Posterior vena cava (tissue), 2 donors: ENCODE data around the gene KRT76. TPM values are rescaled to one million over a fixed set of nuclear protein-coding genes. Genes with fewer than 3 reads are reported as not detected.
A peak's percentile ranks its signal among the peaks of the same experiment; 100 is the strongest.

Experiments used
- DNase-seq: peaks from one replicate; pipeline ENCODE4 v3.0.0-alpha.2; 2020; ENCODE audit warnings: low spot score
- intact Hi-C, 2 donors: fragments of 100-400 bp; cut with DNase I; formaldehyde crosslinking; loops; one replicate each; pipeline versions ENCODE4 v1.14.1 to v1.14.2; 2022 to 2023
- total RNA-seq, 2 donors: library from RNA; stranded (reverse); fragmentation: NEBNext Ultra II Directional; extraction: Animal tissue kit (Norgen Biotek cat#: 25700); gene quantifications; one replicate each; pipeline ENCODE4 v1.2.1, GENCODE V29; 2021
- donor health status: DM: yes; HTN: yes; CAD: no.
- donor health status: DM: yes; HTN: yes; CAD: no.

Gene KRT76
- total RNA-seq, 2 donors from 2014 or later, result not detected

DNA sequence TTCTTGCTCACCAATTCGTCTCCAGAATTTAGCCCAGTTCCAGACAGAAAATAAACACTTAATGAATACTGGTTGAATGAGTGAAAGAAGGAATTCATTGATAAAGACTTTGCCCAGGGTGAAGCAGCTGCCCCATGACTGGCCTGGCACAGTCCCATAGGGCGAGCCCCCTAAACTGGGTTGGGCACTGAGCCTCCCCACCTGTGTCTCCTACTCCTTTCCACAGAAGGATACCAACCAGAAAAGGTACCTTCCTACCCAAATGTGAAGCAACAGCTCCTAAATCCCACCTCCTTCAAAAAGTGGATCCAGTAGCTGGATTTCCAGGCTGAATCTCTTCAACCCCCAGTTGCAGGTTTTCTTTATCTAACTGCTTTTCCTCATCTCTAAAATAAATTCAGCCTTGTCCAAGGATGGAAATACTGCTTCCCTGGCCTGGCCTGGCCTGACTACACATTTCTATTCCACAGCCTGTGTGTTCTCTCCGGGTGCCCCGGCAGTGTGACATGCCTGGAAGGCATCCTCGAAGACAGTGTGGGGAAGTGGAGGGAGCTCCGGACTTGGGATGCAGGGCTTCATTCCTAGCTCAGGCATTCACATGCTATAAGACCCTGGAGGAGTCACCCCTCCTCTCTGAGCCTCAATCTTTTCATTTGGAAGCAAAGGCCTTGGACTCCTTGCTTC, 11.2 kb upstream of the KRT76 start:
- peak; percentile 40 for DNase-seq
- intact Hi-C loops, result no loop called here

- peak; percentile 49 for DNase-seq
- intact Hi-C loops, result no loop called here
Measured at GRCh38 chr12:52787324-52788191, 10.4 kb upstream of the KRT76 start.

DNA sequence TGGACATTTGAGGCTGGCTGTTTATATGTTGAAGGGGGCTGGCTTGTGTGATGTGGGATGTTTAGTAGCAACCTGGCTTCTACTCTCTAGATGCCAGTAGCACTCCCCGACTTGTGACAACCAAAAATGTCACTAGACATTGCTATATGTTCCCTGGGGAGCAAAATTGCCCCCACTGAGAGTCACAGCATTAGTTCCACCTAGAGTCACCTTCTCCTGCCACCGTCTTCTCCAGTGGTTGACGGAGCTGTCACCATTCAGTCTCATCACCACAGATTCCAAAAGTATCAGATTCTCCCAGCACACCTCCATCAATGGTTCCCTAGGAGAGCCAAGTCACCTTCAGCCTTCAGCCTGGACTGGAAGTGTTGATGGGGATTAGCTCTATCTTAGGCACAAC, 7.8 kb upstream of the KRT76 start:
- no peak for DNase-seq
- intact Hi-C loops, result no loop called here

DNA sequence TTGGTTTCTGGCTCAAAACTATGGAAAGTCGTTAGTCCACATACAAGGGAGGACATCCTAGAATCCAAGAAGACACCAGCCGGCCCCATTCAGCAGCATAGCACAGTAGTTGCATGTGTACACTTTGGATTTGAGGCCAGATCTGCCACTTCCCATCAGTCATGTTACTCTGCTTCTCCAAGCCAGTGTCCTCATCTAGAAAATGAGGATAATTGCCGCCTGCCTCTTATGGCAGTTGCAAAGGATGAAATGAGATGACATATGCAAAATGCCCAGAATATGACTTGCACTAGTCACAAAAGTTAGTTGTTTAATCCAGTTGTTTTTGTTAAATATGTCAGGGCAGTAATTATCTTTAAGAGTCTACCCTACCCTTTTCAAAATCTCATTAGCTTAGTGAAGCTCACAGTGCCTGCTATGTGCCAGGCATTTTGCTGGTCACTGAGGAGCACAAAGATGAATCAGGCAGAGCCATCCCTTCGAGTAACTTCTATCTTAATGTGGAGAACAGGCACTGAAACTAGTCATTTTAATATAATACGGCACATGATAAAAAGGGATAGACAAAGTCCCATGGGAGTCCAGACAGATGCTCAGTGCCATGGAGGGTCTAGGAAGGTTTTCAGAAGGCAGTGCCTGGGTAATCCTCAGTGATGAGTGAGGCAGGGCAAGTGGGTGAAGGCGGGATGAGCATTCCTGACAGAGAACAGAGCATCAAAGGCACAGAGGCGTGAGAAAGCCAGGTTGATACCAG, 6.6 kb upstream of the KRT76 start:
- DNase-seq, result no peak
- intact Hi-C loops, result no loop called here

GRCh38 chr12:52782502-52782901, 5.4 kb upstream of the KRT76 start:
- no peak for DNase-seq
- intact Hi-C loops, result no loop called here

DNA sequence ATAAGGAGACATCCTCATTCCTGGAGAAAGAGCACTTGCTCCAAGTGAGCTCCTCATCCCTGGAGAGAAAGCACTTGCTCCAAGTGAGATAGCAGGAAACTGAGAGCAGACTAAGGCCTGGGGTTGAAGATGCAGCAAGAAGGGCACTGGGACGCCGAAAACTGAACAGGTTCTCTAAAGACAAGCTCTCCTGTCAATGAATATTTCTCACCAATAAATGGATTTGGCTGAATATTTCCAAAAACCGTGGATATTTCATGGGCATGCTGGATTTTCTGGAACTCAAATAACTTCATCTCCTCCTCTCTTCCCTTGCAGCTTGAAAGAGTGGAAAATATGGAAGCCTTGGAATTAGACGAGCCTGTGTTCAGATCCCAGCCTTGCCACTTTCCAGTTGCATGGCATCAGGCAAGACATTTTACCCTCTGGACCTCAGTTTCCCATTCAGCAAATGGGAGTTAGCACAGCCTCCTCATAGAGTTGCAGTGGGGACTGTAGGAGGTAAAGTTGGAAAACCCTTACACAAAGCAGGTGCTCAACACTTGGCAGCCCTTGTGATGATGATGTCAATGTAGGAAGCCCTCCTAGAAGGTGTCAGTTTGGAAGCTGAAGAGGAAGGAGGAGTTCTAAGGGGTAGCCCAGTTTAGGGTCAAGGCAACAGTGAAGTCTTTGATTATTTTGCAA, 4.4 kb upstream of the KRT76 start:
- no peak for DNase-seq
- intact Hi-C loops, result no loop called here

DNA sequence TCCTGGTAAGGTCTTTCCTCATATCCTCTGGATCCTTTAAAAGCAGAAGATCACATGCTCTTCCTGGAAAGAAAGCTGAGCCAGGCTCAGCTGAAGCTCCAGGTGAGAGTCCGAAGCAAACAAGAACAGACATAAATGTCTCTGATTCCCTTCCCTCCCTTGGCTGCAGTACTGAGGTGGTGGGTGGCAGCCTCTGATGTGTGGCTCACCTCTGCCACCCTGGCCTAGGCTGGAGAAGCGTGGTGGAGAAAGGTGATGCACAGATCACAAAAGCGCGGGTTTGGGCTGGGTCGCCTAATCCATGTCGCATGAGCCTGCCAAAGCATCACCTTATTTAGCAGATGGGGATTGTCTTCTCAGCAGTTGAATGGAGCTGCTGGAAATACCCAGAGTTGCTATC, 2.8 kb upstream of the KRT76 start:
- peak; percentile 19 for DNase-seq
- intact Hi-C loops, result no loop called here

GRCh38 chr12:52778833-52779232, 1.7 kb upstream of the KRT76 start:
- intact Hi-C loops, result no loop called here
- peak; percentile 5 for DNase-seq

DNA sequence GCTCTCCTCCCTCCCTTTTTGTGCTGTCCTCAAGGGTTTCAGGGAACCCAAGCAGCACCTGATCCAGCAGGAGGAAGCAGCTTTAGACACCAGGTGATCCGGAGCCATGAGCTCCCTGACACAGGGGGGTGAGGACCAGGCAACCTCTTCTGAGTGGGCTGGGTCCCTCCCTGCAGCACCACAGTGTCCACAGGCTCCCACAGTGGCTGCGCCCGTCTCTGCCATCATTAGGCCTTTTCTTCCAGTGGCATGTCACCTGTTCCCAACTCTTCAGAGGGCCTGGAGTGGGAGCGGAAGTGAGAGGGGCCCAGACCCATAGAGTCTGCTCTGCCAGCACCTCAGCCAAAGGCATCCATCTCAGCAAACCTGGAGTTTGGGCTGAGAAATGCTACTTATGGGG, 421 bp upstream of the KRT76 start:
- peak; percentile 58 for DNase-seq
- intact Hi-C loops, result no loop called here

- intact Hi-C loops, result no loop called here
- peak; percentile 25 for DNase-seq
Measured at GRCh38 chr12:52776435-52776834, 710 bp downstream of the KRT76 start.

- intact Hi-C loops, result no loop called here
- DNase-seq, result peak; percentile 40
Measured at GRCh38 chr12:52774629-52775250, 2.4 kb downstream of the KRT76 start.

DNA sequence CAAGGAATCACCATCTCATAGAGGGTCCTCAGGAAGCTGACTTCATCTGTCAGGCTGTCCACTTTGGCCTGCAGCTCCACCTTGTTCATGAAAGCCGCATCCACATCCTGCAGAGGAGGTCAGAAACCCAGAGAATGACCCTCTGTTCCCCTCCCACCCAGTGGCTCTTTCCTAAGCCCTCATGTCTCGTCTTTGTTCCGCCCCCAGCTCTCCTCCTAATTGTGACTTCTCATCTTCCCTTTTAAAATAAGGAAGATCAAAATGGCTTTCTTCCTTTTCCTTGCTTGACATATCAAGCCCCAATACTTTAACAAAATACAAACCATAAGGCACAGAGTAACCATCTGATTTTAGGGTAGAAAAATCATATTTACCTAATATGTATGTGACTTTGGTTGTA, 4.4 kb downstream of the KRT76 start:
- intact Hi-C loops, result no loop called here
- DNase-seq, result peak; percentile 16

GRCh38 chr12:52772188-52772587, 5.0 kb downstream of the KRT76 start:
- no peak for DNase-seq
- intact Hi-C loops, result no loop called here

- no peak for DNase-seq
- intact Hi-C loops, result no loop called here
Measured at GRCh38 chr12:52771505-52771904, 5.6 kb downstream of the KRT76 start.

- intact Hi-C loops, result no loop called here
- DNase-seq, result peak; percentile 25
Measured at GRCh38 chr12:52771088-52771487, 6.1 kb downstream of the KRT76 start.

GRCh38 chr12:52769946-52770345, 7.2 kb downstream of the KRT76 start:
- DNase-seq, result no peak
- intact Hi-C loops, result no loop called here

GRCh38 chr12:52769354-52769753, 7.8 kb downstream of the KRT76 start:
- intact Hi-C loops, result no loop called here
- no peak for DNase-seq

DNA sequence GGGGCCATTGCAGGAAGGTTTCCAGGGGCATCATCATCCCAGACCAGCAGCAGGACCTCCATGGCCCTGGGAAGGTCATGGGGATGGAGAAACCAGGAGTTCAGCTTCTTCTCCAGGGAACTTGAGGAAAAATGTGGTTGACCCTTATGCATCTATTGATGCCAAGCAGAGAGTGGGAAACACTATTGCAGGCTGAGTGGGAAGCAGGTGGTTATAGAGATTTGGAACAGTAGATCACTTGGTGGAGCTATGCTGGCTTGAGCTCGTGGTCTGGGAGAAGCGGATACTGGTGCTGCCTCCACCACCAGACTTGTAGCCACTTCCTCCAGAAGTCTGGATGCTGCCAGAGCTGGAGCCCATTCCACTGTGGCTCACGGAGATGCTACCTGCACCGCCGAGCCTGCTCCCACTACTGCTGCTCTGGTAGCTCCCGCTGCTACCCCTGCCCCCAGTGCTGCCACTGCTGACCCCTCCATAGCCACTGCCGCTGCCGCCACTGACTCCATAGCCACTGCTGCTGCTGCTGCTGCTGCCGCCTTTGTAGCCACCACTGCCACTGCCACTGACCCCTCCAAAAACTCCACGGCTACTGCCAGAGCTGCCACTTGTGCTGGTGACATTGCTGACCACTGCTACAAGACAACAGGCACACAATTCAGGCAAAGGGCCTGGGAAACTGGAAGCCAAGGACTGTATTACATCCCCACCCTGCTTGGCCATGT, 8.5 kb downstream of the KRT76 start:
- DNase-seq, result no peak

GRCh38 chr12:52767427-52767826, 9.7 kb downstream of the KRT76 start:
- no peak for DNase-seq
- intact Hi-C loops, result no loop called here

More for the DNA sequence above, 8.5 kb downstream of the KRT76 start:
- intact Hi-C loops, result no loop called here
